ENCODE measurements around the gene FAM47C.
"Not testable (repeated sequence)": the region's sequence is repeated elsewhere in the genome, so short reads cannot be mapped to it uniquely, and the experiment has no call there.

The FAM47C gene

GRCh38 chrX:37008182-37008581 lies at the start of gene FAM47C:
TSS of gene FAM47C (plus strand) at chrX:37008366. CDS start at chrX:37008411, 45 bp downstream.
- not testable (repeated sequence) for DNase-seq

GRCh38 chrX:36961590-36961989 lies 46.6 kb upstream of the FAM47C start:
- DNase-seq, result no peak

GRCh38 chrX:36963069-36963808 lies 44.9 kb upstream of the FAM47C start:
- no peak for DNase-seq

- DNase-seq, result no peak
These were observed 44.3 kb upstream of the FAM47C start for GRCh38 chrX:36963852-36964251.

GRCh38 chrX:36973575-36973974 lies 34.6 kb upstream of the FAM47C start:
- DNase-seq, result no peak

GRCh38 chrX:36974911-36975310 lies 33.3 kb upstream of the FAM47C start:
- DNase-seq, result no peak

- no peak for DNase-seq
These were observed 29.3 kb upstream of the FAM47C start for GRCh38 chrX:36978886-36979285.

- DNase-seq, result no peak
These were observed 24.3 kb upstream of the FAM47C start for GRCh38 chrX:36983831-36984230.

GRCh38 chrX:36985416-36986209 lies 22.6 kb upstream of the FAM47C start:
- not testable (repeated sequence) for DNase-seq

GRCh38 chrX:36986231-36986630 lies 21.9 kb upstream of the FAM47C start:
- DNase-seq, result no peak

- not testable (repeated sequence) for DNase-seq
These were observed 21.0 kb upstream of the FAM47C start for GRCh38 chrX:36987212-36987611.

GRCh38 chrX:37000140-37000539 lies 8.0 kb upstream of the FAM47C start:
- no peak for DNase-seq

- no peak for DNase-seq
These were observed 2.3 kb downstream of the FAM47C start for GRCh38 chrX:37010496-37010895.

- not testable (repeated sequence) for DNase-seq
These were observed 26.1 kb downstream of the FAM47C start for GRCh38 chrX:37034260-37034659.

GRCh38 chrX:37036674-37037220 lies 28.6 kb downstream of the FAM47C start:
- DNase-seq, result not testable (repeated sequence)

GRCh38 chrX:37038814-37039213 lies 30.6 kb downstream of the FAM47C start:
- DNase-seq, result not testable (repeated sequence)

- not testable (repeated sequence) for DNase-seq
These were observed 35.1 kb downstream of the FAM47C start for GRCh38 chrX:37042956-37043885.

GRCh38 chrX:37047776-37048175 lies 39.6 kb downstream of the FAM47C start:
- no peak for DNase-seq

GRCh38 chrX:37057572-37057971 lies 49.4 kb downstream of the FAM47C start:
- not testable (repeated sequence) for DNase-seq

GRCh38 chrX:37060999-37061398 lies 52.8 kb downstream of the FAM47C start:
- DNase-seq, result no peak

Data from activated CD8-positive, alpha-beta memory T cell treated with anti-CD3 and anti-CD28 coated beads, Interleukin-2, amount 50 U/mL, for 4 hours (primary cell).